ENCODE measurements around the gene PCBP1. TPM values are rescaled to one million over a fixed set of nuclear protein-coding genes. Genes with fewer than 3 reads are reported as not detected.
"Not testable (repeated sequence)": the region's sequence is repeated elsewhere in the genome, so short reads cannot be mapped to it uniquely, and the experiment has no call there.

Gene PCBP1
- total RNA-seq, 4 donors from 2014 or later = 189 to 236 (median 222) TPM

DNA sequence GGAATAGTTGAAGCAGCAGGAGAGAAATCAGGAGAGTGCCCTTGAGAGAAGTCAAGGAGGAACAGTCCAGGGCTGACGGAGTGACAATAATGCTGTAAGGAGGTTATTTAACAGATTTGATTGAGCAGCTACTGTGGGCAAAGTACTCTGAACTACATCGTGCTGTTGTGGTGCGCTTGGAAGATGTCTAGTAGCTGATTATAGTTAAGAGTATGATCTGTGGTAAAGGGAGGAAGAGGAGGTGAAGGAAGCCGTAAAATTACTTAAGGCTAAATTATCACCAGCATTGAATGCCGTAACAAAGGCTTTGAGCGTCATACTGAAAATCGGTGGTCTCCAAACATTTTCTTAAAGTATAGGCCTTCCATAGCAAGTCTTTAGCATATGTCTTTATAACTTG lies 4.5 kb downstream of the PCBP1 start:
- no peaks in the 10 kb centered on the region for H3K9me3 ChIP-seq
- H3K27ac ChIP-seq = no peak overlapping the region
- no peak overlapping the region for H3K4me3 ChIP-seq
- TF ChIP-seq POLR2A (IDR thresholded peaks at IDR 0.05) (no peak), EP300 (IDR thresholded peaks at IDR 0.05) (no peak), POLR2AphosphoS5 (IDR thresholded peaks at IDR 0.05) (no peak), CTCF (IDR thresholded peaks at IDR 0.05) (no peak)
- DNase-seq (ENCODE audit: low spot score in 2 of 2) = no peak
- H3K36me3 ChIP-seq = no peaks in the 10 kb centered on the region
- H3K4me1 ChIP-seq = peaks cover 49% of the 10 kb centered on the region
- 81% methylated on average over 7 of the region's 7 CpGs for WGBS
- H3K27me3 ChIP-seq = no peaks in the 10 kb centered on the region

DNA sequence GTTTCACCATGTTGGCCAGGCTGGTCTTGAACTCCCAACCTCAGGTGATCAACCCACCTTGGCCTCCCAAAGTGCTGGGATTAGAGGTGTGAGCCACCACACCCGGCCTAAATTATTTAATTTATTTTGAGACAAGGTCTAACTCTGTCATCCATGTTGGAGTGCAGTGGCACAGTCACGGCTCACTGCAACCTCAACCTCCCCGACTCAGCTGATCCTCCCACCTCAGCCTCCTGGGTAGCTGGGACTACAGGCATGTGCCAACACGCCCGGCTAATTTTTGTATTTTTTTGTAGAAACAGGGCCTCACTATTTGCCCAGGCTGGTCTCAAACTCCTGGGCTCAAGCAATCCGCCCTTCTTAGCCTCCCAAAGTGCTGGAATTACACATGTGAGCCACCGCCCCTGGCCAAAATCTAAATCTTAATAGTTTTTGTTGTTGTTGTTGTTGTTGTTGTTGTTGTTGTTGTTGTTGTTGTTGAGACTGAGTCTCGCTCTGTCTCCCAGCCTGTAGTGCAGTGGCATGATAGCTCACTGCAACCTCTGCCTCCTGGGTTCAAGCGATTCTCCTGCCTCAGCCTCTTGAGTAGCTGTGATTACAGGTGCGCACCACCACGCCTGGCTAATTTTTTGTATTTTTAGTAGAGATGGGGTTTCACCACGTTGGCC lies 5.4 kb downstream of the PCBP1 start:
- 93% methylated on average over 12 of the region's 12 CpGs for WGBS
- not testable (repeated sequence) for H3K4me3 ChIP-seq; H3K27me3 ChIP-seq; DNase-seq (ENCODE audit: low spot score in 2 of 2); H3K9me3 ChIP-seq; H3K27ac ChIP-seq; H3K36me3 ChIP-seq
- H3K4me1 ChIP-seq = peaks cover 49% of the 10 kb centered on the region

DNA sequence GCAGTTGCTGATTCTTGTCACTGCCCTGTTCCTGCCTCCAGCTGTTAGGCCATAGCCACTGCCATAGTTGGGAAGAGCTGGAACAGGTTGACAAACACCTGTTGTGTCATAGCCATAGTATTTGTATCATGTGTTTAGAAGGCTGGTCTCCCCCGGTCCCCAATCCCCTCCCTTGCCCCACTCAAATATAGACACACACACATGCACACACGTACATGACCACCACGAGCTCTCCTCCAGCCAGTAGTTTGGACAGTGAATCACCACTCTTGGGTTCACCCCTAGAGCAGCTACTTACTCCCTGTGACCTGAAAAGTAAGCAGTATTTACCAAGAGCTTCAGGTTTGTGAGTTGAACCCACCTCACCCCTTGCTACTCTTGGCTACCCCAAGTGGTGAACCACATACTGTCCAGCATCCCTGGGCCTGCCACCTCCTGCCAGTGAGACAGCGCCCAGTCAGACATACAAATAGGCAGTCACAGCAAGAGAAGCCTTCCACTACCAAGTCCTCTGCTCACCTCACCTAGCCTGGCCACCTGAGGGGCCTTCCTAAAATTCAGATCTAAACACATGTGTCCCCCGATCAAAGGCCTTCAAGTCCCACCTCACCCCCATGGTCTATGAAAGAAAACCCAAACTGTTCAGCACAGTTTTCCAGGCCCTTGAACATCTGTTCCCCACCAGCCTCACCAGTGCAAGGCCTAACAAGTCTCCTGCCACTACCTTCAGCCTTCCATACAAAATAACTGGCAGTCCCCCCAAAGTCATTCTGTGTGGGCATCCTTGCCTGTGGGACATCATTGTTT lies 7.1 kb downstream of the PCBP1 start:
- H3K27ac ChIP-seq = peak overlapping the region; percentile 88
- peak overlapping the region; percentile 1 for H3K4me3 ChIP-seq
- TF ChIP-seq EP300 (IDR thresholded peaks at IDR 0.05) (no peak), CTCF (IDR thresholded peaks at IDR 0.05) (no peak), POLR2AphosphoS5 (IDR thresholded peaks at IDR 0.05) (no peak)
- H3K27me3 ChIP-seq = no peaks in the 10 kb centered on the region
- no peaks in the 10 kb centered on the region for H3K36me3 ChIP-seq
- DNase-seq (ENCODE audit: low spot score in 2 of 2) = no peak
- WGBS = 93% methylated on average over 4 of the region's 5 CpGs
- peaks cover 44% of the 10 kb centered on the region for H3K4me1 ChIP-seq
- H3K9me3 ChIP-seq = no peaks in the 10 kb centered on the region

GRCh38 chr2:70094978-70095719 lies 7.9 kb downstream of the PCBP1 start:
- Histone ChIP-seq H3K36me3 (no peaks in the 10 kb centered on the region), H3K4me3 (peak overlapping the region; percentile 1), H3K4me1 (peaks cover 37% of the 10 kb centered on the region), H3K27me3 (no peaks in the 10 kb centered on the region), H3K9me3 (no peaks in the 10 kb centered on the region), H3K27ac (peak overlapping the region; percentile 88)
- 11% methylated on average over 5 of the region's 5 CpGs for WGBS
- TF ChIP-seq POLR2AphosphoS5 (IDR thresholded peaks at IDR 0.05) (peak in 2 of 3 donors; percentile 15 to 28), POLR2A (IDR thresholded peaks at IDR 0.05) (peak in 1 of 2 donors; percentile 28), EP300 (IDR thresholded peaks at IDR 0.05) (no peak)
- peak in 1 of 2 donors; percentile 77 for DNase-seq (ENCODE audit: low spot score in 2 of 2)

- no peak for DNase-seq (ENCODE audit: low spot score in 2 of 2)
- Histone ChIP-seq H3K4me1 (peaks cover 32% of the 10 kb centered on the region), H3K27ac (peak overlapping the region; percentile 88), H3K36me3 (no peaks in the 10 kb centered on the region), H3K4me3 (peak overlapping the region; percentile 1), H3K9me3 (no peaks in the 10 kb centered on the region), H3K27me3 (no peaks in the 10 kb centered on the region)
- TF ChIP-seq EP300 (IDR thresholded peaks at IDR 0.05) = no peak
- no peak for TF ChIP-seq POLR2AphosphoS5 (IDR thresholded peaks at IDR 0.05)
- no peak for TF ChIP-seq CTCF (IDR thresholded peaks at IDR 0.05)
- no peak for TF ChIP-seq POLR2A (IDR thresholded peaks at IDR 0.05)
- WGBS = 92% methylated on average over 16 of the region's 16 CpGs
Observed at GRCh38 chr2:70095720-70096670, 8.7 kb downstream of the PCBP1 start.
